ENCODE measurements around the gene EBPL.

- no peak for TF ChIP-seq POLR2A (IDR thresholded peaks at IDR 0.05)
- TF ChIP-seq CTCF (IDR thresholded peaks at IDR 0.05): no peak
Observed at GRCh38 chr13:49643035-49643646, 48.1 kb downstream of the EBPL start.
